GM19397 (cell line): ENCODE measurements around the gene TACR3.
"Not testable (repeated sequence)": the region's sequence is repeated elsewhere in the genome, so short reads cannot be mapped to it uniquely, and the experiment has no call there.

Experiments
- ATAC-seq: cut with Tn5 transposase; IDR thresholded peaks from one replicate; pipeline ENCODE4 v1.9.1; 2021; ENCODE audit warnings: mild to moderate bottlenecking, moderate library complexity; ENCODE audit not compliant: unreplicated experiment

The TACR3 gene

GRCh38 chr4:103719830-103720207 lies at the start of gene TACR3:
TSS of gene TACR3 (minus strand) at chr4:103719985. CDS start at chr4:103719675, 310 bp downstream.
- ATAC-seq, result no peak

- no peak for ATAC-seq
These were observed 37.8 kb upstream of the TACR3 start for GRCh38 chr4:103757631-103758030.

GRCh38 chr4:103756741-103757140 lies 37.0 kb upstream of the TACR3 start:
- no peak for ATAC-seq

GRCh38 chr4:103754844-103755243 lies 35.1 kb upstream of the TACR3 start:
- no peak for ATAC-seq

- no peak for ATAC-seq
These were observed 34.3 kb upstream of the TACR3 start for GRCh38 chr4:103753868-103754653.

- ATAC-seq, result not testable (repeated sequence)
These were observed 3.4 kb upstream of the TACR3 start for GRCh38 chr4:103723150-103723549.

GRCh38 chr4:103721251-103721650 lies 1.5 kb upstream of the TACR3 start:
- no peak for ATAC-seq

- ATAC-seq, result no peak
These were observed 876 bp upstream of the TACR3 start for GRCh38 chr4:103720661-103721060.

GRCh38 chr4:103719105-103719829 lies 518 bp downstream of the TACR3 start:
- no peak for ATAC-seq

- no peak for ATAC-seq
These were observed 27.2 kb downstream of the TACR3 start for GRCh38 chr4:103692615-103693014.

GRCh38 chr4:103673983-103674382 lies 45.8 kb downstream of the TACR3 start:
- ATAC-seq, result no peak

GRCh38 chr4:103666764-103667163 lies 53.0 kb downstream of the TACR3 start:
- ATAC-seq, result not testable (repeated sequence)

GRCh38 chr4:103664436-103665075 lies 55.2 kb downstream of the TACR3 start:
- ATAC-seq, result no peak

- ATAC-seq, result no peak
These were observed 71.2 kb downstream of the TACR3 start for GRCh38 chr4:103648541-103648940.

GRCh38 chr4:103645991-103646390 lies 73.8 kb downstream of the TACR3 start:
- ATAC-seq, result no peak

- no peak for ATAC-seq
These were observed 85.5 kb downstream of the TACR3 start for GRCh38 chr4:103634236-103634635.

- no peak for ATAC-seq
These were observed 93.5 kb downstream of the TACR3 start for GRCh38 chr4:103626296-103626695.

GRCh38 chr4:103591841-103592240 lies 127.9 kb downstream of the TACR3 start:
- no peak for ATAC-seq

- ATAC-seq, result no peak
These were observed 152.2 kb downstream of the TACR3 start for GRCh38 chr4:103567591-103567990.

- not testable (repeated sequence) for ATAC-seq
These were observed 160.6 kb downstream of the TACR3 start for GRCh38 chr4:103559178-103559577.
